Stomach (tissue), 9 donors: ENCODE measurements around the gene MOCS1. TPM values are rescaled to one million over a fixed set of nuclear protein-coding genes. Genes with fewer than 3 reads are reported as not detected.

ENCODE experiments used
- DNase-seq, 2 donors: peaks; one replicate each; pipeline versions ENCODE4 v3.0.0 to v3.0.0-alpha.2; 2013 to 2019
- H3K27ac ChIP-seq, 5 donors: fragments of 200-600 bp in 4 of 5; sonication (generic) in 4 of 5; one replicate each; pipeline ENCODE4 v1.5.1; 2013 to 2019; ENCODE audit warnings: mild to moderate bottlenecking in 1 of 5, moderate library complexity in 1 of 5
- H3K27me3 ChIP-seq, 3 donors: fragments of 200-600 bp; sonication (generic); one replicate each; pipeline ENCODE4 v1.5.1; 2017 to 2019; ENCODE audit warnings: mixed run types in 1 of 3
- H3K36me3 ChIP-seq, 4 donors: fragments of 200-600 bp; sonication (generic); 1 replicate in 3 of 4; 2 replicates in 1 of 4; pipeline ENCODE4 v1.5.1; 2016 to 2019
- H3K4me1 ChIP-seq, 4 donors: fragments of 200-600 bp; sonication (generic); one replicate each; pipeline ENCODE4 v1.5.1; 2016 to 2019
- H3K4me3 ChIP-seq, 4 donors: fragments of 200-600 bp; sonication (generic) in 3 of 4; one replicate each; pipeline ENCODE4 v1.5.1; 2016 to 2019; ENCODE audit warnings: mild to moderate bottlenecking in 1 of 4
- H3K9me3 ChIP-seq, 4 donors: fragments of 200-600 bp; sonication (generic); one replicate each; pipeline ENCODE4 v1.5.1; 2016 to 2019
- EP300 ChIP-seq: sonication (generic); formaldehyde crosslinking; IDR thresholded peaks from one replicate; pipeline ENCODE4 v1.6.1; 2017; ENCODE audit warnings: antibody characterized with exemption
- POLR2A ChIP-seq, 4 donors: fragments of 450-650 bp; IDR thresholded peaks; one replicate each; pipeline ENCODE4 v1.6.1; 2016; ENCODE audit warnings: antibody characterized with exemption in 4 of 4, control low read depth in 2 of 4, mild to moderate bottlenecking in 1 of 4, moderate library complexity in 1 of 4
- POLR2AphosphoS5 ChIP-seq, 3 donors: sonication (generic); formaldehyde crosslinking; IDR thresholded peaks; one replicate each; pipeline ENCODE4 v1.6.1; 2016; ENCODE audit warnings: antibody characterized with exemption in 3 of 3
- WGBS, 5 donors: extraction: QIAGEN DNeasy Blood & Tissue Kit in 3 of 5; methylation state at CpG; one replicate each; pipeline versions ENCODE4 v1.1.5 to v1.1.7; 2013 to 2018; 5-methylcytosine and 5-hydroxymethylcytosine counted together
- intact Hi-C: fragments of 100-400 bp; cut with DNase I; formaldehyde crosslinking; loops from one replicate; pipeline ENCODE4 v1.15.1; 2023; ENCODE audit warnings: low total_unique reads
- polyA plus RNA-seq, 3 donors: library from polyadenylated mRNA; stranded (reverse); fragments of 200-250 nt; gene quantifications; one replicate each; pipeline ENCODE4 v1.2.3, GENCODE V29; 2013
- total RNA-seq, 5 donors: library from RNA; depleted of rRNA; stranded (reverse); fragments of >200 nt; gene quantifications; one replicate each; pipeline versions ENCODE4 v1.1.0 to v1.2.3, GENCODE V29; 2014 to 2016
- TF ChIP-seq, protein P1 (sequence below), 7 experiments: fragments of 450-650 bp in 4 of 7; fragments of 200-600 bp in 3 of 7; sonication (generic) in 3 of 7; IDR thresholded peaks; one replicate each; pipeline ENCODE4 v1.5.1; 2016 to 2019; ENCODE audit warnings: antibody characterized with exemption in 7 of 7, control low read depth in 2 of 7, mild to moderate bottlenecking in 1 of 7
- donor health status: healthy with polysubstance abuse.
- donor health status: Bipolar disorder and iron deficiency.
- donor health status: healthy.

MOCS1 gene
- total and polyA plus RNA-seq, 8 donors, result 4.0 to 15.4 (median 10.0) TPM

- Histone ChIP-seq H3K27ac (no peak overlapping the region), H3K36me3 (peaks cover 11 to 93% (median 80%) of the 10 kb centered on the region in 4 donors), H3K27me3 (no peaks in the 10 kb centered on the region), H3K9me3 (no peaks in the 10 kb centered on the region), H3K4me3 (no peak overlapping the region), H3K4me1 (peaks cover 0 to 14% (median 7%) of the 10 kb centered on the region in 4 donors)
- TF ChIP-seq POLR2AphosphoS5 (IDR thresholded peaks at IDR 0.05) (no peak), POLR2A (IDR thresholded peaks at IDR 0.05) (no peak), EP300 (no peak)
- TF ChIP-seq, protein P1, sequence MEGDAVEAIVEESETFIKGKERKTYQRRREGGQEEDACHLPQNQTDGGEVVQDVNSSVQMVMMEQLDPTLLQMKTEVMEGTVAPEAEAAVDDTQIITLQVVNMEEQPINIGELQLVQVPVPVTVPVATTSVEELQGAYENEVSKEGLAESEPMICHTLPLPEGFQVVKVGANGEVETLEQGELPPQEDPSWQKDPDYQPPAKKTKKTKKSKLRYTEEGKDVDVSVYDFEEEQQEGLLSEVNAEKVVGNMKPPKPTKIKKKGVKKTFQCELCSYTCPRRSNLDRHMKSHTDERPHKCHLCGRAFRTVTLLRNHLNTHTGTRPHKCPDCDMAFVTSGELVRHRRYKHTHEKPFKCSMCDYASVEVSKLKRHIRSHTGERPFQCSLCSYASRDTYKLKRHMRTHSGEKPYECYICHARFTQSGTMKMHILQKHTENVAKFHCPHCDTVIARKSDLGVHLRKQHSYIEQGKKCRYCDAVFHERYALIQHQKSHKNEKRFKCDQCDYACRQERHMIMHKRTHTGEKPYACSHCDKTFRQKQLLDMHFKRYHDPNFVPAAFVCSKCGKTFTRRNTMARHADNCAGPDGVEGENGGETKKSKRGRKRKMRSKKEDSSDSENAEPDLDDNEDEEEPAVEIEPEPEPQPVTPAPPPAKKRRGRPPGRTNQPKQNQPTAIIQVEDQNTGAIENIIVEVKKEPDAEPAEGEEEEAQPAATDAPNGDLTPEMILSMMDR (IDR thresholded peaks at IDR 0.05), result no peak
- intact Hi-C loops, result no loop called here
- no peak for DNase-seq
- WGBS, 5 donors, result 83 to 98% (median 94%) methylated on average over 4 to 5 of the region's 5 CpGs
Observed at GRCh38 chr6:39909701-39910100, 24.6 kb downstream of the MOCS1 start.

- DNase-seq, result no peak
- no peak overlapping the region for H3K27ac ChIP-seq
- H3K4me3 ChIP-seq, result no peak overlapping the region
- no peaks in the 10 kb centered on the region for H3K27me3 ChIP-seq
- H3K9me3 ChIP-seq, result no peaks in the 10 kb centered on the region
- no peak for TF ChIP-seq POLR2AphosphoS5 (IDR thresholded peaks at IDR 0.05)
- TF ChIP-seq POLR2A (IDR thresholded peaks at IDR 0.05), result no peak
- TF ChIP-seq EP300, result no peak
- TF ChIP-seq, protein P1 (IDR thresholded peaks at IDR 0.05), result no peak
- H3K4me1 ChIP-seq, result peaks cover 0 to 16% (median 7%) of the 10 kb centered on the region in 4 donors
- WGBS, 5 donors, result 85 to 87% (median 86%) methylated on average over 13 of the region's 13 CpGs
- intact Hi-C loops, result no loop called here
- H3K36me3 ChIP-seq, result peaks cover 11 to 93% (median 77%) of the 10 kb centered on the region in 4 donors
Observed at GRCh38 chr6:39908838-39909583, 25.3 kb downstream of the MOCS1 start.

- no peak overlapping the region for H3K27ac ChIP-seq
- no peak for TF ChIP-seq EP300
- TF ChIP-seq POLR2AphosphoS5 (IDR thresholded peaks at IDR 0.05), result no peak
- TF ChIP-seq, protein P1 (IDR thresholded peaks at IDR 0.05), result no peak
- TF ChIP-seq POLR2A (IDR thresholded peaks at IDR 0.05), result no peak
- H3K9me3 ChIP-seq, result no peaks in the 10 kb centered on the region
- H3K27me3 ChIP-seq, result no peaks in the 10 kb centered on the region
- no peak overlapping the region for H3K4me3 ChIP-seq
- peaks cover 0 to 16% (median 7%) of the 10 kb centered on the region in 4 donors for H3K4me1 ChIP-seq
- 89 to 94% (median 91%) methylated on average over 5 of the region's 5 CpGs for WGBS, 5 donors
- intact Hi-C loops, result no loop called here
- no peak for DNase-seq
- peaks cover 11 to 93% (median 76%) of the 10 kb centered on the region in 4 donors for H3K36me3 ChIP-seq
Observed at GRCh38 chr6:39907871-39908575, 26.2 kb downstream of the MOCS1 start.

GRCh38 chr6:39906318-39906761, 27.9 kb downstream of the MOCS1 start:
- DNase-seq, result peak in 1 of 2 donors; percentile 58
- 70 to 79% (median 73%) methylated on average over 10 to 13 of the region's 13 CpGs; no CpG with 5 or more reads in 1 of the 5 donors for whole genome bisulfite sequencing, 5 donors

More at GRCh38 chr6:39906318-39906761, 27.9 kb downstream of the MOCS1 start:
- H3K4me1 ChIP-seq, result peaks cover 0 to 16% (median 7%) of the 10 kb centered on the region in 4 donors
- intact Hi-C loops, result no loop called here
- H3K27ac ChIP-seq, result peak overlapping the region in 2 of 5 donors; percentile 3 to 32
- H3K4me3 ChIP-seq, result no peak overlapping the region
- no peaks in the 10 kb centered on the region for H3K9me3 ChIP-seq
- peaks cover 4 to 93% (median 75%) of the 10 kb centered on the region in 4 donors for H3K36me3 ChIP-seq
- H3K27me3 ChIP-seq, result no peaks in the 10 kb centered on the region
- TF ChIP-seq POLR2A (IDR thresholded peaks at IDR 0.05) (no peak), EP300 (no peak), POLR2AphosphoS5 (IDR thresholded peaks at IDR 0.05) (no peak)
- TF ChIP-seq, protein P1 (IDR thresholded peaks at IDR 0.05), result no peak
